H9 (cell line): Measurements from ENCODE around the gene TUBA4A. TPM values are rescaled to one million over a fixed set of nuclear protein-coding genes. Genes with fewer than 3 reads are reported as not detected.

Experiments used
- DNase-seq: peaks from one replicate; pipeline ENCODE4 v3.0.0-alpha.2; 2017
- H2AFZ ChIP-seq: one replicate; pipeline ENCODE4 v1.6.1; 2013; ENCODE audit warnings: mild to moderate bottlenecking, low read length, control low read depth, moderate library complexity
- H2AK5ac ChIP-seq: 2 replicates; pipeline ENCODE4 v1.6.1; 2013; ENCODE audit warnings: low read length, control low read depth, mixed read lengths; ENCODE audit not compliant: insufficient read length
- H2BK120ac ChIP-seq: one replicate; pipeline ENCODE4 v1.6.1; 2013; ENCODE audit warnings: low read depth, mild to moderate bottlenecking, low read length, control low read depth, inconsistent platforms; ENCODE audit not compliant: poor library complexity, severe bottlenecking
- H2BK12ac ChIP-seq: 2 replicates; pipeline ENCODE4 v1.6.1; 2013; ENCODE audit warnings: low read length, control low read depth, mixed read lengths, low read depth; ENCODE audit not compliant: insufficient read length
- H2BK15ac ChIP-seq: 2 replicates; pipeline ENCODE4 v1.6.1; 2013; ENCODE audit warnings: low read depth, low read length, control low read depth
- H2BK20ac ChIP-seq: one replicate; pipeline ENCODE4 v1.6.1; 2013; ENCODE audit warnings: low read depth, mild to moderate bottlenecking, low read length, control low read depth, inconsistent platforms; ENCODE audit not compliant: poor library complexity, severe bottlenecking
- H2BK5ac ChIP-seq: 2 replicates; pipeline ENCODE4 v1.6.1; 2013; ENCODE audit warnings: low read length, control low read depth, mixed read lengths; ENCODE audit not compliant: insufficient read length
- H3K14ac ChIP-seq: 2 replicates; pipeline ENCODE4 v1.6.1; 2013; ENCODE audit warnings: low read length, control low read depth; ENCODE audit not compliant: insufficient read depth
- H3K18ac ChIP-seq: 2 replicates; pipeline ENCODE4 v1.6.1; 2013; ENCODE audit warnings: low read depth, mild to moderate bottlenecking, mixed read lengths, low read length, control low read depth; ENCODE audit not compliant: insufficient read length
- H3K23ac ChIP-seq: 2 replicates; pipeline ENCODE4 v1.6.1; 2013; ENCODE audit warnings: low read length, control low read depth, mixed read lengths, low read depth; ENCODE audit not compliant: insufficient read length
- H3K23me2 ChIP-seq: 2 replicates; pipeline ENCODE4 v1.6.1; 2013; ENCODE audit warnings: low read depth, mild to moderate bottlenecking, mixed read lengths, low read length, control low read depth; ENCODE audit not compliant: insufficient read length, poor library complexity, severe bottlenecking
- H3K27ac ChIP-seq: 2 replicates; pipeline ENCODE4 v1.5.1; 2013; ENCODE audit warnings: low read length, control low read depth, mixed read lengths, low read depth; ENCODE audit not compliant: insufficient read length
- H3K27me3 ChIP-seq: 2 replicates; pipeline ENCODE4 v1.6.1; 2013; ENCODE audit warnings: low read length, control low read depth, inconsistent platforms; ENCODE audit not compliant: insufficient read depth
- H3K4ac ChIP-seq: 2 replicates; pipeline ENCODE4 v1.6.1; 2013; ENCODE audit warnings: low read depth, mild to moderate bottlenecking, control low read depth, inconsistent platforms, low read length, moderate library complexity
- H3K4me1 ChIP-seq: 2 replicates; pipeline ENCODE4 v1.6.1; 2013; ENCODE audit warnings: low read length, control low read depth, inconsistent platforms; ENCODE audit not compliant: insufficient read depth
- H3K4me2 ChIP-seq: 2 replicates; pipeline ENCODE4 v1.6.1; 2013; ENCODE audit warnings: low read length, control low read depth, mixed read lengths; ENCODE audit not compliant: insufficient read length, insufficient read depth
- H3K56ac ChIP-seq: 2 replicates; pipeline ENCODE4 v1.6.1; 2013; ENCODE audit warnings: low read depth, mild to moderate bottlenecking, mixed read lengths, low read length, control low read depth; ENCODE audit not compliant: insufficient read length
- H3K79me1 ChIP-seq: 2 replicates; pipeline ENCODE4 v1.6.1; 2013; ENCODE audit warnings: low read depth, mild to moderate bottlenecking, moderate library complexity, low read length, control low read depth, inconsistent platforms; ENCODE audit not compliant: insufficient read depth, poor library complexity, severe bottlenecking
- H3K79me2 ChIP-seq: 2 replicates; pipeline ENCODE4 v1.6.1; 2013; ENCODE audit warnings: low read length, control low read depth, inconsistent platforms; ENCODE audit not compliant: insufficient read depth
- H3K9ac ChIP-seq: 2 replicates; pipeline ENCODE4 v1.6.1; 2013; ENCODE audit warnings: low read length, control low read depth, mixed read lengths; ENCODE audit not compliant: insufficient read length; ENCODE audit errors: extremely low read depth
- H3K9me3 ChIP-seq: one replicate; pipeline ENCODE4 v1.6.1; 2013; ENCODE audit warnings: low read depth, low read length, inconsistent platforms; ENCODE audit not compliant: control insufficient read depth
- H3T11ph ChIP-seq: one replicate; pipeline ENCODE4 v1.6.1; 2013; ENCODE audit warnings: mild to moderate bottlenecking, low read length, control low read depth, inconsistent platforms
- H4K20me1 ChIP-seq: one replicate; pipeline ENCODE4 v1.6.1; 2013; ENCODE audit not compliant: control insufficient read depth, insufficient read length, insufficient read depth
- H4K5ac ChIP-seq: 2 replicates; pipeline ENCODE4 v1.6.1; 2013; ENCODE audit warnings: low read depth, mild to moderate bottlenecking, mixed read lengths, low read length, control low read depth; ENCODE audit not compliant: insufficient read length
- H4K8ac ChIP-seq: replicated peaks from 2 replicates; pipeline ENCODE4 v1.6.1; 2013; ENCODE audit warnings: low read length, control low read depth, mixed read lengths, low read depth; ENCODE audit not compliant: insufficient read length
- H4K91ac ChIP-seq: 2 replicates; pipeline ENCODE4 v1.6.1; 2013; ENCODE audit warnings: low read depth, mild to moderate bottlenecking, moderate library complexity, mixed read lengths, low read length, control low read depth; ENCODE audit not compliant: insufficient read length
- H3K27ac Mint-ChIP-seq, 3 experiments: 2 replicates in 2 of 3; 3 replicates in 1 of 3; pipeline ENCODE4 v1.8.0; 2020 to 2021; ENCODE audit warnings: mixed read lengths in 3 of 3, mild to moderate bottlenecking in 1 of 3, moderate library complexity in 1 of 3
- H3K27me3 Mint-ChIP-seq: 2 replicates; pipeline ENCODE4 v1.8.0; 2021; ENCODE audit warnings: low read depth, mild to moderate bottlenecking, moderate library complexity, mixed read lengths
- H3K36me3 Mint-ChIP-seq, 3 experiments: 2 replicates in 2 of 3; 3 replicates in 1 of 3; pipeline ENCODE4 v1.8.0; 2020 to 2021; ENCODE audit warnings: low read depth in 3 of 3, mixed read lengths in 3 of 3; ENCODE audit not compliant: insufficient read depth in 1 of 3
- H3K4me1 Mint-ChIP-seq, 2 experiments: 2 replicates each; pipeline ENCODE4 v1.8.0; 2020; ENCODE audit warnings: mixed read lengths in 2 of 2
- H3K4me3 Mint-ChIP-seq, 2 experiments: 2 replicates in 1 of 2; 3 replicates in 1 of 2; pipeline ENCODE4 v1.8.0; 2020 to 2021; ENCODE audit warnings: mild to moderate bottlenecking in 2 of 2, mixed read lengths in 2 of 2, moderate library complexity in 1 of 2
- H3K9me3 Mint-ChIP-seq, 2 experiments: 2 replicates in 1 of 2; 3 replicates in 1 of 2; pipeline ENCODE4 v1.8.0; 2020; ENCODE audit warnings: mild to moderate bottlenecking in 2 of 2, mixed read lengths in 2 of 2, moderate library complexity in 1 of 2
- WGBS: extraction: QIAGEN DNeasy Blood & Tissue Kit; methylation state at CpG from one replicate; pipeline ENCODE4 v1.1.7; 2013; ENCODE audit warnings: missing lambda C conversion rate, low lambda C conversion rate, mixed read lengths; ENCODE audit not compliant: insufficient read length; ENCODE audit errors: extremely low coverage; 5-methylcytosine and 5-hydroxymethylcytosine counted together
- total RNA-seq: library from RNA; stranded (reverse); gene quantifications from 2 replicates; pipeline ENCODE4 v1.2.1, GENCODE V29; 2021
- TF ChIP-seq, protein P1 (sequence below): fragments of 200-600 bp; sonication (generic); conservative IDR thresholded peaks from 3 replicates; pipeline ENCODE4 v1.8.0; 2021; ENCODE audit warnings: antibody characterized with exemption, mild to moderate bottlenecking

Gene TUBA4A
- total RNA-seq, 1 experiment from 2014 or later: 25.5 TPM

DNA sequence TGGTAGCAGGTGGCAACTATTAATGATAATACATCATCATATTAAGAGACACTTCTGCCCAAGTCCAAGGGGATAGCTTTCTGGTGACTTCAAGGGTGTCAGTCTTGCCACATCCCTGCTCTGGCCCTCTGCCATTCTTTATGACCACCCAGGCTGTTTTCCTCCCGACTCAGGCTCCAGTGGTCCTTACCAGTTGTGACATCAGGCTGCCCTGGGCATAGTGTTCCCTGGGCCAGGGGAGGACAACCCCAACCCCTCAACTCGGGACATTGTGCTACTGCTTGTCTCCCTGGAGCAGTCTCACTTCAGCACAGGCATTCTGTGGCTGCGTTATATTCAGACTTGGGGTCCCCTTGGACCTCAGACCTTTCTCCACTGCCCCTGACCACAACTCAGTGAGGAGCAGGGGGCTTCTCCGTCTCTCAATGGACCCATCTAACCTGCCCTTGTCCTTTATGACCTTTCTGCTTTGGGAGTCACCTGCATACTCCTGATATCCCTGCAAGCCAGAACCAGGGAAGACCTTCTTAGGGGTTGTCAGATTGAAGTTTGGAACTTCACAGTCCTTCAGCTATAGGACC, 38.3 kb upstream of the TUBA4A start:
- Histone ChIP-seq H2BK12ac (no peak overlapping the region), H3K23me2 (peaks cover 6% of the 10 kb centered on the region), H4K91ac (no peak overlapping the region), H3K27ac (no peak overlapping the region), H3K4me2 (no peak overlapping the region), H3K79me2 (no peaks in the 10 kb centered on the region), H3K23ac (no peak overlapping the region), H3K18ac (no peak overlapping the region), H3K4me1 (no peaks in the 10 kb centered on the region), H2BK15ac (no peak overlapping the region), H3K14ac (no peak overlapping the region; the same call in 1 of the 2 replicates), H3K56ac (no peak overlapping the region), H2BK5ac (no peak overlapping the region), H3K4ac (no peak overlapping the region), H2AFZ (no peak overlapping the region), H2BK120ac (no peak overlapping the region), H3K9ac (no peak overlapping the region), H3K79me1 (no peaks in the 10 kb centered on the region), H2AK5ac (no peak overlapping the region), H2BK20ac (no peak overlapping the region), H3T11ph (no peak overlapping the region), H4K8ac (no peak overlapping the region), H4K5ac (no peak overlapping the region), H4K20me1 (no peaks in the 10 kb centered on the region), H3K27me3 (no peaks in the 10 kb centered on the region; the same call in 1 of the 2 replicates), H3K9me3 (no peaks in the 10 kb centered on the region)
- no peak for DNase-seq
- peaks cover 0 to 4% (median 2%) of the 10 kb centered on the region in 3 experiments; a peak in 2 of 7 replicates for H3K36me3 Mint-ChIP-seq
- H3K9me3 Mint-ChIP-seq: peaks cover 2 to 7% of the 10 kb centered on the region in 2 experiments; a peak in 3 of 5 replicates
- H3K4me1 Mint-ChIP-seq: peaks cover 10 to 11% of the 10 kb centered on the region in 2 experiments
- H3K4me3 Mint-ChIP-seq: no peak overlapping the region
- no peak overlapping the region; a peak in 1 of 7 replicates for H3K27ac Mint-ChIP-seq
- H3K27me3 Mint-ChIP-seq: peaks cover 45% of the 10 kb centered on the region
- TF ChIP-seq, protein P1, sequence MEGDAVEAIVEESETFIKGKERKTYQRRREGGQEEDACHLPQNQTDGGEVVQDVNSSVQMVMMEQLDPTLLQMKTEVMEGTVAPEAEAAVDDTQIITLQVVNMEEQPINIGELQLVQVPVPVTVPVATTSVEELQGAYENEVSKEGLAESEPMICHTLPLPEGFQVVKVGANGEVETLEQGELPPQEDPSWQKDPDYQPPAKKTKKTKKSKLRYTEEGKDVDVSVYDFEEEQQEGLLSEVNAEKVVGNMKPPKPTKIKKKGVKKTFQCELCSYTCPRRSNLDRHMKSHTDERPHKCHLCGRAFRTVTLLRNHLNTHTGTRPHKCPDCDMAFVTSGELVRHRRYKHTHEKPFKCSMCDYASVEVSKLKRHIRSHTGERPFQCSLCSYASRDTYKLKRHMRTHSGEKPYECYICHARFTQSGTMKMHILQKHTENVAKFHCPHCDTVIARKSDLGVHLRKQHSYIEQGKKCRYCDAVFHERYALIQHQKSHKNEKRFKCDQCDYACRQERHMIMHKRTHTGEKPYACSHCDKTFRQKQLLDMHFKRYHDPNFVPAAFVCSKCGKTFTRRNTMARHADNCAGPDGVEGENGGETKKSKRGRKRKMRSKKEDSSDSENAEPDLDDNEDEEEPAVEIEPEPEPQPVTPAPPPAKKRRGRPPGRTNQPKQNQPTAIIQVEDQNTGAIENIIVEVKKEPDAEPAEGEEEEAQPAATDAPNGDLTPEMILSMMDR: no peak
- no CpG with 5 or more reads among the region's 4 CpGs for WGBS
